DOHH2 (cell line): ENCODE results near the gene SLC28A3.

Experiments
- CTCF ChIP-seq: fragments of 200-600 bp; sonication (generic); IDR thresholded peaks from one replicate; pipeline ENCODE4 v1.5.1; 2014; ENCODE audit warnings: antibody characterized with exemption, mild to moderate bottlenecking, low read depth, low read length; ENCODE audit not compliant: poor library complexity, severe bottlenecking
- EZH2phosphoT487 ChIP-seq: fragments of 200-600 bp; sonication (generic); IDR thresholded peaks from 2 replicates; pipeline ENCODE4 v1.6.1; 2017; ENCODE audit warnings: borderline replicate concordance, mild to moderate bottlenecking, antibody characterized with exemption, low read length, moderate library complexity, mixed read lengths

GRCh38 chr9:84254972-84255371 lies 85.6 kb downstream of the SLC28A3 start:
- TF ChIP-seq CTCF: no peak
- no peak for TF ChIP-seq EZH2phosphoT487
